NCI-H2171 treated with DMSO at 0.1 percent for 48 hours (cell line): ENCODE results near the gene SULT6B1.

ENCODE experiments used
- DNase-seq: peaks from one replicate; lab custom pipeline; 2025; lab: John Stamatoyannopoulos, UW

Gene SULT6B1

GRCh38 chr2:37148325-37148724 lies 40.1 kb downstream of the SULT6B1 start:
- DNase-seq: no peak

GRCh38 chr2:37146062-37146461 lies 42.4 kb downstream of the SULT6B1 start:
- DNase-seq: no peak

GRCh38 chr2:37143974-37144373 lies 44.5 kb downstream of the SULT6B1 start:
- DNase-seq: no peak

GRCh38 chr2:37142546-37142945 lies 45.9 kb downstream of the SULT6B1 start:
- DNase-seq: no peak

GRCh38 chr2:37132914-37133313 lies 55.6 kb downstream of the SULT6B1 start:
- no peak for DNase-seq

- DNase-seq: no peak
Measured at GRCh38 chr2:37125416-37125815, 63.1 kb downstream of the SULT6B1 start.

- DNase-seq: no peak
Measured at GRCh38 chr2:37119157-37119556, 69.3 kb downstream of the SULT6B1 start.
